GM12878 (cell line): ENCODE results near the gene ARHGAP45. TPM values are rescaled to one million over a fixed set of nuclear protein-coding genes. Genes with fewer than 3 reads are reported as not detected.

ENCODE experiments used
- CBFB ChIP-seq: IDR thresholded peaks from 2 replicates; pipeline ENCODE4 v1.6.1; 2016; ENCODE audit warnings: antibody characterized with exemption, low read depth
- CBX3 ChIP-seq: fragments of 200-600 bp; sonication (generic); IDR thresholded peaks from 2 replicates; pipeline ENCODE4 v1.6.1; 2016; ENCODE audit warnings: low read depth, borderline replicate concordance
- CHD4 ChIP-seq: fragments of 200-600 bp; sonication (generic); IDR thresholded peaks from 2 replicates; pipeline ENCODE4 v1.6.1; 2016; ENCODE audit warnings: mild to moderate bottlenecking
- EED ChIP-seq: sonication (generic); IDR thresholded peaks from 2 replicates; pipeline ENCODE4 v1.6.1; 2016; ENCODE audit warnings: antibody characterized with exemption, low read depth
- IKZF1 ChIP-seq: fragments of 450-650 bp; conservative IDR thresholded peaks from 2 replicates; pipeline ENCODE4 v1.6.1; 2017; ENCODE audit warnings: antibody characterized with exemption, mild to moderate bottlenecking
- RCOR1 ChIP-seq: conservative IDR thresholded peaks from 2 replicates; pipeline ENCODE4 v1.6.1; 2012; ENCODE audit warnings: low read depth, low read length, improper control_type of control experiment
- polyA plus RNA-seq, 11 experiments: library from polyadenylated mRNA; depleted of rRNA in 4 of 11; unstranded in 6 of 11; stranded (reverse) in 5 of 11; fragments of >200 nt; fragmentation: Nextera tagmentation in 4 of 11; fragmentation: Illumina TruSeq in 1 of 11; extraction: Ambion mirVana in 4 of 11; extraction: Trizol in 1 of 11; gene quantifications; 1 replicate in 1 of 11; 2 replicates in 10 of 11; pipeline versions ENCODE4 v1.2.1 to v1.2.3, GENCODE V29; 2011 to 2016; ENCODE audit warnings: inconsistent platforms in 2 of 11, missing spikeins in 2 of 11, low read depth in 1 of 11
- total RNA-seq, 4 experiments: library from RNA; depleted of rRNA in 3 of 4; stranded (reverse); fragments of >200 nt in 3 of 4; fragmentation: Illumina TruSeq in 1 of 4; extraction: Trizol in 1 of 4; gene quantifications; 2 replicates each; pipeline versions ENCODE4 v1.2.1 to v1.2.3, GENCODE V29; 2013 to 2021
- TF ChIP-seq, protein P1 (sequence below): fragments of 450-650 bp; formaldehyde crosslinking; IDR thresholded peaks from 2 replicates; pipeline ENCODE4 v1.5.0; 2022; ENCODE audit warnings: mild to moderate bottlenecking, missing genetic modification characterization
- TF ChIP-seq, protein P2 (sequence below): IDR thresholded peaks from 2 replicates; pipeline ENCODE4 v1.6.1; 2012; ENCODE audit warnings: low read depth, low read length, improper control_type of control experiment
- TF ChIP-seq, protein P3 (sequence below): IDR thresholded peaks from 2 replicates; pipeline ENCODE4 v1.6.1; 2011; ENCODE audit warnings: low read depth, mild to moderate bottlenecking, low read length, moderate library complexity, borderline replicate concordance; ENCODE audit errors: extremely low read depth

The ARHGAP45 gene
- total and polyA plus RNA-seq, 10 of the 15 experiments (the other 5 are each of a cell fraction or from before 2014, with no cell fraction given), result 1.4 to 151 (median 59.9) TPM

GRCh38 chr19:1028062-1028926 lies 38.7 kb upstream of the ARHGAP45 start (continued):
- TF ChIP-seq, protein P1, sequence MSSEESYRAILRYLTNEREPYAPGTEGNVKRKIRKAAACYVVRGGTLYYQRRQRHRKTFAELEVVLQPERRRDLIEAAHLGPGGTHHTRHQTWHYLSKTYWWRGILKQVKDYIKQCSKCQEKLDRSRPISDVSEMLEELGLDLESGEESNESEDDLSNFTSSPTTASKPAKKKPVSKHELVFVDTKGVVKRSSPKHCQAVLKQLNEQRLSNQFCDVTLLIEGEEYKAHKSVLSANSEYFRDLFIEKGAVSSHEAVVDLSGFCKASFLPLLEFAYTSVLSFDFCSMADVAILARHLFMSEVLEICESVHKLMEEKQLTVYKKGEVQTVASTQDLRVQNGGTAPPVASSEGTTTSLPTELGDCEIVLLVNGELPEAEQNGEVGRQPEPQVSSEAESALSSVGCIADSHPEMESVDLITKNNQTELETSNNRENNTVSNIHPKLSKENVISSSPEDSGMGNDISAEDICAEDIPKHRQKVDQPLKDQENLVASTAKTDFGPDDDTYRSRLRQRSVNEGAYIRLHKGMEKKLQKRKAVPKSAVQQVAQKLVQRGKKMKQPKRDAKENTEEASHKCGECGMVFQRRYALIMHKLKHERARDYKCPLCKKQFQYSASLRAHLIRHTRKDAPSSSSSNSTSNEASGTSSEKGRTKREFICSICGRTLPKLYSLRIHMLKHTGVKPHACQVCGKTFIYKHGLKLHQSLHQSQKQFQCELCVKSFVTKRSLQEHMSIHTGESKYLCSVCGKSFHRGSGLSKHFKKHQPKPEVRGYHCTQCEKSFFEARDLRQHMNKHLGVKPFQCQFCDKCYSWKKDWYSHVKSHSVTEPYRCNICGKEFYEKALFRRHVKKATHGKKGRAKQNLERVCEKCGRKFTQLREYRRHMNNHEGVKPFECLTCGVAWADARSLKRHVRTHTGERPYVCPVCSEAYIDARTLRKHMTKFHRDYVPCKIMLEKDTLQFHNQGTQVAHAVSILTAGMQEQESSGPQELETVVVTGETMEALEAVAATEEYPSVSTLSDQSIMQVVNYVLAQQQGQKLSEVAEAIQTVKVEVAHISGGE (CRISPR knock-in tag), result peak; percentile 48; the same call in 1 of the 2 replicates
- TF ChIP-seq, protein P2, sequence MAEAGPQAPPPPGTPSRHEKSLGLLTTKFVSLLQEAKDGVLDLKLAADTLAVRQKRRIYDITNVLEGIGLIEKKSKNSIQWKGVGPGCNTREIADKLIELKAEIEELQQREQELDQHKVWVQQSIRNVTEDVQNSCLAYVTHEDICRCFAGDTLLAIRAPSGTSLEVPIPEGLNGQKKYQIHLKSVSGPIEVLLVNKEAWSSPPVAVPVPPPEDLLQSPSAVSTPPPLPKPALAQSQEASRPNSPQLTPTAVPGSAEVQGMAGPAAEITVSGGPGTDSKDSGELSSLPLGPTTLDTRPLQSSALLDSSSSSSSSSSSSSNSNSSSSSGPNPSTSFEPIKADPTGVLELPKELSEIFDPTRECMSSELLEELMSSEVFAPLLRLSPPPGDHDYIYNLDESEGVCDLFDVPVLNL, result no peak
- TF ChIP-seq CHD4, result no peak
- peak; percentile 41; the same call in 1 of the 2 replicates for TF ChIP-seq EED
- TF ChIP-seq CBFB, result no peak
- TF ChIP-seq CBX3, result no peak
- TF ChIP-seq IKZF1, result peak; percentile 77; the same call in 1 of the 2 replicates
- TF ChIP-seq, protein P3, sequence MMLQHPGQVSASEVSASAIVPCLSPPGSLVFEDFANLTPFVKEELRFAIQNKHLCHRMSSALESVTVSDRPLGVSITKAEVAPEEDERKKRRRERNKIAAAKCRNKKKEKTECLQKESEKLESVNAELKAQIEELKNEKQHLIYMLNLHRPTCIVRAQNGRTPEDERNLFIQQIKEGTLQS, result no peak
- TF ChIP-seq RCOR1, result no peak
